HG03457 (cell line): Measurements from ENCODE around the gene APC2.

Experiments
- ATAC-seq: cut with Tn5 transposase; IDR thresholded peaks from one replicate; pipeline ENCODE4 v1.9.1; 2021; ENCODE audit warnings: moderate number of reproducible peaks; ENCODE audit not compliant: unreplicated experiment

Gene APC2

DNA sequence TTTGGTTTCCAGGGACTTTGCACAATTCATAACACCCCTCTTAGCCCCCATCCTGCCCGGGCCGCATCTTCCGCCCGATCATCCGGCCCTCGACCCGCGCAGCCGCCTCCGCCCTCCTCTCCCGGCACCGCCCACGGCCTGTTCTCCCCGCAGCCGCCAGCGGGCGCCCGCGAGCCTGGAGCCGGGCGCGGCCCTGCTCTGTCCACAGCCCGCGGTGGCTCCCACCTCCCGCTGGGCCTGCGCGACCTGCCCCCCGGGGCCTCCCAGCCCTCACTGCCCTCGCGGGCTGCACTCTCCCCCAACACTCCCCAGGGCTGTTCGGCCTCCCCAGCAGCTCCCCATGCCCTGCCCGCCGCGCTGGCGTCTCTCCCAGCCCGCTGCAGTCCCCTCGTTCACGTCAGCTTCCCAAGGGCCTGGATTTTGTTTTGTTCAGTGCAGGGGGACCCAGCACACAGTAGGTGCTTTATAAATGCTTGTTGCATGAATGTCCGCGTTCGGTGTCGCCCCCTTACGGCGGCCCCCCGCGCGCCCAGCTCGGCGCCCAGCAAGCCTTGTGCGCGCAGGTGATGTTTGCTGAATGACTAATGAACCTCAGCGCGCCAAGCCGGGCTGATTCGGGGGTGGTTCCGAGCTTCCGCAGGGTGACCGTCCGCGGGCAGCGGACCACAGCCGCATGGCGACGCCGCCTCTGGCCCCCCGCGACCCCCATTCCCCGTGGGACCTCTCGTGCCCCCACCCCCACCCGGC is 4.6 kb upstream of the APC2 start:
- no peak for ATAC-seq

DNA sequence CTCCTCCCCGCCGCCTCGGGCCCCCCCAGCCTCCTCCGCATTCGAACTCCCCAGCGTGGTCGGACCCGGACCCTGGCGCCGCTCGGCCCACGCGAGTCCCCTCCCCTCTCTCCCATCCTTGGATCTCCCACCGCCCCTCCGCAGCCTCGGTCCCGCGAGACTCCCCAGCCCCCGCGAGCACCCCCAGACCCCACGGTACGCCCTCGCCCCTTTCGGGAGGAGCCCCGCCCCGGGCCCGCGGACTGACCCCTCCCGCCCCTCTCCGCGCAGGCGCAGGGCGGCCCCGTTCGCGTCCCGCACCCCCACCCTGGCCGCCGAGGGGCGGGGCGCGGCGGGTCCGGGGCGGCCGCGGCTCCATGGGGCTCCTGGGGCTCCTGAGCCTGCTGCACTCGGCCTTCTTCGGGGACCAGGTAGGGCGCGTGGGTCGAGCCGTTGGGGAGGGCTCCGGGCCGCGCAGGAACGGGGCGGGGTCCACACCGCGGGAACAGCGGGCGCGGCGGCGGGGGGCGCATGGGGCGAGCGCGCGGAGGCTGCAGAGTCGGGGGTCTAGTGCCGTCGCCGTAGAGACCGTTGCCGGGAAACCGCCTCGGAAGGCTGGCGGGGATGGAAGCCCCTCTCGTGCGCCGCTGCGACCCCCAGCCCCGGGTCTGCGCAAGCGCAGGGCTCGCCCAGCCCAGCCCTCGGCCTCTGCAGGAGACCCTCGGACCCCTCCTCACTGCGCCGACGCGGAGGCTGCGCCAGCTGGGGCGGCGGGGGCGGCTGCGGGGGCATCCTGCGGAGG is 3.8 kb upstream of the APC2 start:
- no peak for ATAC-seq

DNA sequence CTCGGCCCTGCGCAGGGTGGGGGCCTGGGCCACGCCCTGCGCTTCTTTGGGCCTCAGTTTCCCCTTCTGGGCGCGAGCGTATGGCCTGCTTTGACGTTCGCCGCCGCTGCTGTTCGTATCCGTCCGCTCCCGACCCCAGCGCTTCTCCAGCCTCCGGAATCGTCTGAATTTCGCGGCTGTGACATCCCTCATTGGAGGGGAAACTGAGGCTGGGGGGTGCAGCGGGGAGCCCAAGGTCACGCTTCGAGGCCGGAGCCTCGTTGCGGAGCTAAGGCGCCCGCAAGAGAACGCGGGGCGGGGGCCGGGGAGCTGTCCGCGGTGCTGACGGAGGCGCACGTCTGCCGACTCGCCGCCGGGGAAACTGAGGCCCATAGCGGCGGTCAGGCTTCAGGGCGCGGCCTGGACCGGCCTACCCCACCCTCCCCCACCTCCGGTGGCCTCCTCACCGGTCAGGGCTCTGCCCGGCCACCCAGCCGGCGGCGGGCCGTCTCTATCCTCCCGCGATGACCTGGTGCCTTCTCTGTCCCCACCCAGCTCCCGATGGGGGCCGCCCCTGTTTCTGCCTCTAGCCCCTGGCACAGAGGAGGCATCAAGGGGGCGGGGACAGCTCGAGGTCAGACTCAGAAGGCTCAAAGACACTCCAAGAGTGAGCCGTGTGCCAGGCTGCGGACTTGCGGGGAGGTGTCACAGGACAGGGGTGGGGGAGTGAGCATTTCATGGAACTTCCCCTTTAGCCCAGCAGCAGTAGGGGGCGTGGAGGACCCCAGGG is 3.0 kb upstream of the APC2 start:
- no peak for ATAC-seq

DNA sequence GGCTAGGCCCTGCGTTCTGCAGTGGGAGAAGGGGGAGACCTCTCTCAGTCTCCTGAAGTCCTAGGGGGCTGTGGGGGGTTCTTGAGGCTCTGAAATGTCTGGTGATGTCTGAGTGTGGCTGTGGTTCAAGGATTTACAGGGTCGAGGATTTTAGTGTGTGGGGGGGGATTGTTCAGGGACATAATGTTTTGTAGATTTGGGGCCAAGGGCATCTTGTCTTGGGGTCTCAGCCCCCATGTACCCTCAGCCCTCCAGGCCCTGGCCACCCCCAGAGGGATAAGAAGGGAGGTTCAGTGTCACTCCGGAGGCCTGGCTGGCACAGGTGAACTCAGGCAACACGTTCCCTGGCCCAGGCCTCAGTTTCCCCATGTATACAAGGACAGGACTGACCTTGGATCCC is 2.4 kb upstream of the APC2 start:
- ATAC-seq = no peak

DNA sequence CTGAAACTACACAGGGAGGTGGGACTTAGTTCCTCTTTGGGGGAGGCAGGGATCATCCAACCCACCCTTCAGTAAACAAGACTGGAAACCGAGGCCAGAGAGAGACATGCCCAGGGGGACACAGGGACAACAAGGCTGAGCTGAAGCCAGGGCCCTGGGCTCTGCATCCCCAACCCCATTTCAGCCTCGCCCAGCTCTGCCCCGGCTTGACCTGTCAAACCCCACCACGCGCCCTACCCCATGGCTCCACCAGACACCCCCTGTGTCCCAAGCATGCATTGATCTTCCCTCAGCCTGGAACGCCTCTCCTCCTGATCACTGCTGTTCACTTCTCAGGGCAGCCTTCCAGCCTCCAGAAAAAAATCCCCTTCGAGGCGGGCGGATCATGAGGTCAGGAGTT is 2.0 kb upstream of the APC2 start:
- ATAC-seq = no peak

DNA sequence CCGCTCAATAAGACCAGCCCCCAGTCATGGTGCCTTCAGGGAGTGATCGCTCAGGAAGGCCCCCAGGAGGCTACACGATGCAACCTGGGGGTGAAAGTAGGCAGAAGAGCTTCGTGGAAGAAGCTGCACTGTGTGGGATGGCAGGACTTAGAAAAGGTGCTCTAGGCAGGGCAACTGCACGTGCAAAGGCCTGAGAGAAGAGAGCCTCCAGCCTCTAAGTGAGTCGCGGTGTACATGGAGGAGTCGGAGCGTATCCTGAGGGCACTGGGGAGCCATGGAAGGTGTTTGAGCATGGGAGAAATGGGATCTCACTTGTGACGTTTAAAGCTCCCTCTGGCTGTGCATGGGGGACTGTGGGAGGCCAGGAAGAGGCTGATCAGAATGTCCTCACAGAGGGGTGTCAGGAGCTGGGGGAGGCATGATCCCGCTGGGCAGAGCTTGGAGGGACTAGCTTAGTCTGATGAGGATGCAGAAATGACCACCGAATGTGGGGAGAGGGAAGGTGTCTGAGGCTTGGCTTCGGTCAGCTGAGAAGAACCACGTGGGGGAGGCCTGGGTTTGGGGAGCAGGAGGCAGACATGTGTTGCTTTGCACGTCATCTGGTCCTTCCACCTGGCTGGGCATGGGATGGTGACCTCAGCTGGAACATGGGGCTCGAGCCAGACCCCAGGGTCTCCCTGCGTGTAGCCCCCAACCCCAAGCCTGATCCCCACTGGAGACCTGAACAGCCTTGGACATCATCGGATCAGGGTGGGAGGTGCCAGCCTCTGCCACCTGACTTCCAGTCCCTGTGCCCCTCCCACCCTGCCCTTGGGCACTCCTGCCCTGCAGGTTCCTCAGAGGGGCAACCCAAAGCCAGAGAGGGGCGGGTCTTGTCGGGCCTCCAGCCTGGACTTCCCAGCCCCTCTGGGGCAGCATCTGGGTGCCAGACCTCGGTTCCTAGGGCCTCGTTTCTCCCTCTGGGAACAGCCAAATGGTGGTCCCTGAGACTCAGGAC is 1.1 kb downstream of the APC2 start:
- ATAC-seq = no peak

DNA sequence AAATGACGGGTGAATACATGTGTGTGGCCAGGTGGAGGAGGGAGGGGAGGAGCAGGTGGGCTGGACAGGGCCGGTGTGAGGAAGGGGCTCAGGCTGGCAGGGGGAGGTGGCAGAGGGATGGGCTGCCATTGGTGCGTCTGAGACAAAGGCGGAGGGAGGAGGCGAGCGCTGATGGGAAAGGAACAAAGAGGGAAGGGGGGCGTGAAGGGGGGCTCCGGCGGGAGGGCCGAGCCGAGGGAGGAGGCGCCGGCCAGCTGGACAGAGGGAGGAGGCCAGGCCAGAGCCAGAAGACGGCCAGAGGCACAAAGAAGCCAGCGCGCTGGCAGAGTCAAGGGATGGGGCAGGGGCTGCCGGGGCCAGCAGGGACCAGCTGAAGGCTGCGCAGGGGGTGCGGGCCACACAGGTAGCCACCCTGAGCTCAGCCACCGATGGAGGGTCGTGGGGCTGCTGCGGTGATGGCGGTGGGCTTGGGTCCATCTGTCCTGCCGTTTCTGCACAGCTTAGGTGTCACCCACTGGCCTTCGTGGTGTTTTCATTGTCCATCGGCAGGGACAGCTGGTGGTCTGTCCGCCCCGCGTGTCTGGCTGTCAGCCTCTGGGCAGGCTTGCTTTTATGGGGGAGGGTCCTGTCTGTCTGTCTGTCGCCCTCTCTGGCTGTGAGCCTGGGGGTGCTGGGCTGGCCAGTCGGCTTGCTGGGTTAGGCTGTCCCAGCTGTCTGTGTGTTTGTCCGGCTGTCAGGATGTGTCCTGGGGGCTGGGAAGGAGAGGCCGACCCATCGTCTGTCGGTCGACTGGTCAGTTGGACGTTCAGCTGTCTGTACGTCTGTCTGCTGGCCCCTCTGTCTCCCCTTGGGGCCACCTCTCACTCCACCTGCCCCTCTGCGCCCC is 2.2 kb downstream of the APC2 start:
- no peak for ATAC-seq

DNA sequence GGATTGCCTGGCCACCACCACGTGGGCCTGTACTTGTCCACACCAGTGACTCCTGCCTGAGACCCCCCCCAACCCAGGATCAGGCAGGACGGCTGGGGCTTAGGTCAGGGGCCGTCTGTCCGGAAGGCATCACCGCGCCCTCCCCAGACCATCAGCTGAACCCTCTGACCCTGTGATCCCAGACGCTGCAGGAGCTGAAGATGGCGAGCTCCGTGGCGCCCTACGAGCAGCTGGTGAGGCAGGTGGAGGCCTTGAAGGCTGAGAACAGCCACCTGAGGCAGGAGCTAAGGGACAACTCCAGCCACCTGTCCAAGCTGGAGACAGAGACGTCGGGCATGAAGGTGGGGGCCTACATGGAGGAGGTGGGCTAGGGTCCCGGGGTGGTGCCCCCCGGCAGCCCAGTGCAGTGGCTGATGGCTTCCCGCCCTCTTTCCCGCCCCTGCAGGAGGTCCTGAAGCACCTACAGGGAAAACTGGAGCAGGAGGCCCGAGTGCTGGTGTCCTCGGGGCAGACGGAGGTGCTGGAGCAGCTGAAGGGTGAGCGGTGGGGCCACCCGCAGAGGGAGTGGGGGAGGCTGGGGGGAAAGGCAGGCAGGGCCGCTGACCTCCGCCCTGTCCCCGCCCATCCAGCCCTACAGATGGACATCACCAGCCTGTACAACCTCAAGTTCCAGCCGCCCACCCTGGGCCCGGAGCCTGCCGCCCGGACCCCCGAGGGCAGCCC is 3.0 kb downstream of the APC2 start:
- no peak for ATAC-seq

DNA sequence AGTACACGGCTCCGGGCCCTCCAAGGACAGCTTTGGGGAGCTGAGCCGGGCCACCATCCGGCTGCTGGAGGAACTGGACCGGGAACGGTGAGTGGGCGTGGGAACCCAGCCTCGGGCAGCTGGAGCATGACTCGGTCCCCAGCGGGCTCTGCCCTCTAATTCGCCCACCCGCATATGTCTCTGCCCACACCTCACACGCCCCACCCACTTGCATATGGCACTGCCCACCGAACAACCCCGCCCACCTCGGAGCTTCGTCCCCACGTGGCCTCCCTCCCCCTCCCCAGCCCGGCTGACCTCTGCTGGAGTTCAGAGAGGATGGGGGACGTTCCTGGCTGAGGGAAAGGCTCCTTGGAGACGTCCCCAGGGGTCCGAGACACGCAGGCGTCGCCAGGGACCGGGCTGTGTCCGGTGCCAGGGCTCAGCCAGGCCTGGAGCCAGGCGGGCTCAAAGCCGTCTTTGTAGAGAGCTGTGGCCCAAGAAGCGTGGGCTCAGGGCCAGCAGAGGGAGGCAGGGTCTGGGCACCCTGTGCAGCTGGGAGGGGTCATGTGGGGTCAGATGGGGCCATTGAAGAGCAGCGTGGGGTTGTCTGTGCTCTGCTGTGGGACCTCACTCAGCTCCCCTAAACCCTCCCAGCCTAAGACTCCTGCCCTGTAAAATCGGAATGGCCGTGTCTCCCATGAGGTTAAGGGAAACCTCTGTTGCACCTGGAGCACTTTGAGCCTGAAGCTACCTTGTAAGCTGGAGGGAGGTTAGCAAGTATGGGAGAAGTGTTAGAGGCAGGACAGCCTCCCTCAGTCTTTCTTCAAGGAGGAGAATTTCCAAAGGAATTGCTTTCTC is 3.8 kb downstream of the APC2 start:
- no peak for ATAC-seq

DNA sequence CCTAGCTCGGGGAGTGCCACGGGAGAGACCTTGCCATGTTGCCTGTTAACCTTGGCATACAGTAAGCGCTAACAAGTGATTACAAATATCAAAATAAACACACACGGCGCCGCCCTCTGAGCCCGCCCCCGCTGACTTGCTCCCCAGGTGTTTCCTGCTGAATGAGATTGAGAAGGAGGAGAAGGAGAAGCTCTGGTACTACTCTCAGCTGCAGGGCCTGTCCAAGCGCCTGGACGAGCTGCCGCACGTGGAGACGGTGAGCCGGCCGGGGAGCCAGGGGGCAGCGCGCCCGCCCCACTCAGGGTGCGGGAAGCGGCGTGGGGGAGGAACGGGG is 5.0 kb downstream of the APC2 start:
- no peak for ATAC-seq

DNA sequence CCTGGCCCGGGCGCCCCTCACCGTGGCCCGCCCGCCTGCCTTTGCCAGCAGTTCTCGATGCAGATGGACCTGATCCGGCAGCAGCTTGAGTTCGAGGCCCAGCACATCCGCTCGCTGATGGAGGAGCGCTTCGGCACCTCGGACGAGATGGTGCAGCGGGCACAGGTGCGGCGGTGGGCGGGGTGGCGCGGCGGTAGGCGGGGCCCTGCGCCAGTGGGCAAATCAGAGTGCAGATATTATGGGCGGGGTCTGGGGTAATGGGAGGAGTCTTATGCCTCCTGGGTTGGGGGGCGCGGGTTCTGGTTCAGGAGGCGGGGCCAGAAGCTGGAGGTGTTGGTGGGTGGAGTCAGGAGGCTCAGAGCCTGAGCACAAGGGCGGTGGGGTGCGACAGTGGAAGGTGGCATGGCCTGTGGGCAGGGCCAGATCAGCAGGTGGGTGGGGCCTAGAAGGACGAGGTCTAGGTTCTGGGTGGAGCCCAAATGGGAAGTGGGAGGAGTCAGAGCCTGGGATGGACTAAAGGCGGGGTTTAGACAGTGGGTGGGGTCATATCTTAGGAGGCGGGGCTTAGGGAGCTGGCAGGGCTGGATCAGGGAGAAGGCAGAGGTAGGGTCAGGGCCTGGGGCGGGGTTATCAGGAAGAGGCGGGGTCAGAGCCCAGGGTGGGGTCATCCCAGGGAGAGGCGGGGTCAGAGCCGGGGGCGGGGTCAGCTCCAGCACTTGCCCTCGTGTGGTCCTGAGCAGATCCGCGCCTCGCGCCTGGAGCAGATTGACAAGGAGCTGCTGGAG is 5.6 kb downstream of the APC2 start:
- ATAC-seq = no peak

DNA sequence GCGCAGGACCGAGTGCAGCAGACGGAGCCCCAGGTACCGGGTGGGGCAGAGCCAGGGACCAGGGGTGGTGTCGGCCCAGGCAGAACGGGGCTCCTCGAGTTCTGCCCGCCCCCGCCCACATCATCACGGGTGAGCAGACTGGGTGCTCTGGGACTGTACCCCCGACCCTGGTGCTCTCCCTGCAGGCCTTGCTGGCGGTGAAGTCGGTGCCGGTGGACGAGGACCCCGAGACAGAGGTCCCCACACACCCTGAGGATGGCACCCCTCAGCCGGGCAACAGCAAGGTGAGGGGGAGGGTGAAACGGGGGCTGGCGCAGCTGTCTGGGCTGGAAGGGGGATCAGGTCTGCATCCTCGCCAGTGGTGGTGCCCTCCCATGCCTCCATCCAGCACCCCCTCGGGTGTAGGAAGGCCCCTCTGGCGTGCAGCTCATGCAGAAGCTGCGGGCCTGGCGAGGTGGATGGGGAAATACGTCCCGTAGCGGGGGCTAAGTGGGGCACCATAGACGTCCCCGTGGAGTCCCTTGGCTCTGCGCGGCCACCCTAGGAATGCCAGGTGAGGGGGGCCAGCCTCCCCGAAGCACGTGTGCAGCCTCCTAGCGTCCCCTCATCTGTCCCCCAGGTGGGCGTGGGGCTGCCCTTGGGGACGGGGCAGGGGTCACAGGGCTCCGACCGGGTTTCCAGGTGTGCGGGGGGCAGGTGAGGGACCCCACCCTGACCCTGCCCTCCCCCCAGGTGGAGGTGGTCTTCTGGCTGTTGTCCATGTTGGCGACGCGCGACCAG is 6.4 kb downstream of the APC2 start:
- no peak for ATAC-seq

DNA sequence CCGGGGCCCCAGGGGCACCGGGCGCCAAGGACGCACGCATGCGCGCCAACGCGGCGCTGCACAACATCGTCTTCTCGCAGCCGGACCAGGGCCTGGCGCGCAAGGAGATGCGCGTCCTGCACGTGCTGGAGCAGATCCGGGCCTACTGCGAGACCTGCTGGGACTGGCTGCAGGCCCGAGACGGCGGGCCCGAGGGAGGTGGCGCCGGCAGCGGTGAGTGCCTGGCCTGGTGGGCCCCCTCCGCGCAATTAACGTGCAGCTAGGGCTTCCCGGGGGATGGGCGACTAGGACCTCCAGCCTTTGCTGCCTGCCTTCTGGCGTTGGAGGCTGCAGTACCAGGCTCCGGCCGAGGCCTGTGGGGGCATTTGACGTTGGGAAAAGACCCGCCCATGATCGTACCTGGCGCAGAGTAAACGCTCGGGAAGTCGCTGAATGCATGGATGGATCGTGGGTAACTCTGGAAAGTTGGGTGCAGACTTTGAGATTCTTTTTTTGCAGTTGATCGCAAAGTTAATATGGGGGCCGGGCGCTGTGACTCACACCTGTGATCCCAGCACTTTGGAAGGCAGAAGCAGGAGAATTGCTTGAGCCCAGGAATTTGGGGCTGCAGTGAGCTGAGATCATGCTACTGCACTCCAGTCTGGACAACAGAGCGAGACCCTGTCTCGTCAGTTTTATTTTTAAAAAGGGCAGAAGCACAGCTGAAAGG is 7.3 kb downstream of the APC2 start:
- ATAC-seq = no peak

DNA sequence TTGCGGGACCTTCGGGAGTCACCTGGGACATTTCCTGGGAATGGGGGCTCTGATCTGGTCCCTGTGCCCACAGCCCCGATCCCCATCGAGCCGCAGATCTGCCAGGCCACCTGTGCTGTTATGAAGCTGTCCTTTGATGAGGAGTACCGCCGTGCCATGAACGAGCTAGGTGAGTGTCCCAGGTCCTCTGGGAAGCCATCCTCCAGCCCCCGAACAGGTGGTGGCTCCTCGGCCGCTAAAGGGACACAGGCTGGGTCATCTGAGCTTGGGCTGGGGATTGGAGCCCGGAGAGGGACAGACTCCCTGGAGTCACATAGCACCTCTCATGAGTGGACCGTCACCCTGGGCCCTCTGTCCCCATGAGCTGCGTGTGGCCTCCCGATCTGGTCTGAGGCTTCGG is 8.0 kb downstream of the APC2 start:
- ATAC-seq = no peak

DNA sequence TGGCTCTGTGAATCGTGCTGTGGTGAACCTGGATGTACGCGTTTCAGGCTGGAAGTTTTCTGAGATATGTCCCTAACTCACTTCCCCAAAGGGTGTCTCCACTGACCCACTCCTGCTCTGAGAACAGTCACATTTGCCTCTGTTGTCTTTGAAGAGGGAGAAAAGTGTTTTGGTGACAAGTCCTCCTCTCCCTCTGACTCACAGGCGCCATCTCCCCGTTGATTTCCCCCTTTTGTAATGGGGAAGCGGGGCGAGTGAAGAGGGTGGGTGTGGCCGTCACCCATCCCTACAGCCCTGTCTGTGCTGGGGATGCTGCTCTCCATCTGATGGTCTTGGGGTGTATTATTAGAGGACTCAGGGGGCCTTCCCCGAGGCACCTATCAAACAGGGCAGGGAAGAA is 9.6 kb downstream of the APC2 start:
- no peak for ATAC-seq
